ENCODE measurements around the gene TNFRSF25. TPM values are rescaled to one million over a fixed set of nuclear protein-coding genes. Genes with fewer than 3 reads are reported as not detected.

TNFRSF25 gene
- total and polyA plus RNA-seq, 2 of the 8 experiments (the other 6 are each of a cell fraction or from before 2014, with no cell fraction given), result 10.7 to 19.5 TPM

GRCh38 chr1:6465461-6466005 lies 440 bp downstream of the TNFRSF25 start:
- H2AK5ac ChIP-seq (ENCODE audit: low read depth, low read length), result no peak overlapping the region
- H2BK120ac ChIP-seq (replicated peaks; ENCODE audit: low read depth, low read length), result no peak overlapping the region
- CTCF ChIA-PET (ENCODE audit: partially characterized antibody), result interaction anchor here (0.9 to 4.2 kb wide), 8 partner anchors 9 to 42 kb away, joined by 4 to 31 read pairs (median 8); no protein-coding TSS in a partner anchor
- H3K27ac ChIP-seq (ENCODE audit: low read depth, low read length), result no peak overlapping the region
- H3K23me2 ChIP-seq (ENCODE audit: low read depth, low read length), result no peaks in the 10 kb centered on the region; the same call in 1 of the 2 replicates
- H3K23ac ChIP-seq (ENCODE audit: insufficient read length), result no peak overlapping the region
- H4K20me1 ChIP-seq (replicated peaks in 1 of 2; ENCODE audit: control insufficient read depth in 1 of 2, insufficient read depth in 2 of 2, low read length in 2 of 2), result peaks cover 5 to 7% of the 10 kb centered on the region in 2 experiments
- peak overlapping the region; percentile 2 to 56 (median 12); a peak in 6 of 8 replicates for H3K4me3 ChIP-seq (ENCODE audit: extremely low read depth in 1 of 4, insufficient read depth in 2 of 4, low read depth in 3 of 4, low read length in 4 of 4)
- H2BK15ac ChIP-seq (ENCODE audit: low read length), result no peak overlapping the region
- no peaks in the 10 kb centered on the region for H3K79me2 ChIP-seq (ENCODE audit: control insufficient read depth in 1 of 2, insufficient read depth in 2 of 2, low read length in 2 of 2)
- no peak overlapping the region for H2BK12ac ChIP-seq (ENCODE audit: low read depth, low read length)
- peak overlapping the region; percentile 49 to 63 for H3K4me2 ChIP-seq (ENCODE audit: insufficient read depth in 1 of 2, low read depth in 2 of 2, low read length in 2 of 2)
- no peaks in the 10 kb centered on the region for H3K79me1 ChIP-seq (ENCODE audit: low read depth, low read length)
- H2BK5ac ChIP-seq (ENCODE audit: low read depth, low read length), result no peak overlapping the region
- H3K14ac ChIP-seq (ENCODE audit: insufficient read length), result no peak overlapping the region
- FAIRE-seq, result no peak
- no peak overlapping the region; the same call in 1 of the 2 replicates for H3K18ac ChIP-seq (ENCODE audit: extremely low read depth, low read length)
- no peak overlapping the region for H4K91ac ChIP-seq (replicated peaks; ENCODE audit: insufficient read length, low read length)
- 72% methylated on average over 15 of the region's 21 CpGs; no CpG with 5 or more reads in 1 of the 2 experiments for WGBS, 2 experiments (ENCODE audit: extremely low coverage in 1 of 2, insufficient coverage in 1 of 2, insufficient read length in 1 of 2, insufficient replicate concordance in 2 of 2, low coverage in 1 of 2, low lambda C conversion rate in 2 of 2, missing lambda C conversion rate in 1 of 2)
- peak in 1 of 2 experiments; percentile 61 for DNase-seq (ENCODE audit: low read depth in 1 of 2, low spot score in 2 of 2)
- H3K9ac ChIP-seq (replicated peaks in 1 of 4; ENCODE audit: extremely low read depth in 1 of 4, low read depth in 3 of 4, low read length in 3 of 4), result no peak overlapping the region
- peaks cover 0 to 7% (median 4%) of the 10 kb centered on the region in 4 experiments; a peak in 3 of 7 replicates for H3K27me3 ChIP-seq (replicated peaks in 1 of 4; ENCODE audit: control insufficient read depth in 3 of 4, extremely low read depth in 1 of 4, insufficient read depth in 3 of 4, low read length in 3 of 4)
- no peak overlapping the region for H3K4ac ChIP-seq (replicated peaks; ENCODE audit: insufficient read length, low read depth, low read length)
- H3K9me3 ChIP-seq (ENCODE audit: insufficient read depth in 2 of 2, low read depth in 1 of 2, low read length in 1 of 2), result no peaks in the 10 kb centered on the region
- no peak overlapping the region; the same call in 1 of the 2 replicates for H2AFZ ChIP-seq (ENCODE audit: low read length)
- no peak overlapping the region for H2BK20ac ChIP-seq (ENCODE audit: low read length)
- no peak overlapping the region for H3K56ac ChIP-seq (replicated peaks; ENCODE audit: insufficient read length, low read depth, low read length)
- POLR2A ChIA-PET (ENCODE audit: partially characterized antibody), result interaction anchor here (0.6 to 13.7 kb wide), 4 partner anchors 14 to 835 kb away, joined by 3 to 123 read pairs (median 4); no protein-coding TSS in a partner anchor
- H3K4me1 ChIP-seq (replicated peaks in 1 of 4; ENCODE audit: control insufficient read depth in 3 of 4, insufficient read depth in 4 of 4, low read length in 3 of 4), result peaks cover 0 to 12% (median 7%) of the 10 kb centered on the region in 4 experiments; a peak in 4 of 7 replicates
- peaks cover 5 to 21% (median 13%) of the 10 kb centered on the region in 4 experiments; a peak in 5 of 8 replicates for H3K36me3 ChIP-seq (ENCODE audit: control insufficient read depth in 2 of 4, insufficient read depth in 4 of 4, low read length in 3 of 4)
- no peak overlapping the region for H4K5ac ChIP-seq (ENCODE audit: insufficient read length, low read depth, low read length)
- H4K8ac ChIP-seq (ENCODE audit: extremely low read depth, insufficient read depth, low read length), result peak overlapping the region; percentile 28; the same call in 1 of the 2 replicates
- no peak for TF ChIP-seq CBX8 (IDR thresholded peaks at IDR 0.05; ENCODE audit: borderline replicate concordance, low read depth, low read length)
- TF ChIP-seq ZNF274 (IDR thresholded peaks at IDR 0.05; ENCODE audit: borderline replicate concordance, extremely low read depth, low read length), result no peak
- no peak for TF ChIP-seq ASH2L (IDR thresholded peaks at IDR 0.05; ENCODE audit: low read length)
- no peak for TF ChIP-seq JUN (IDR thresholded peaks at IDR 0.05; ENCODE audit: low read depth, low read length)
- no peak for TF ChIP-seq SP1 (IDR thresholded peaks at IDR 0.05; ENCODE audit: low read depth, low read length)
- TF ChIP-seq PHF8 (conservative IDR thresholded peaks at IDR 0.05; ENCODE audit: low read depth, low read length), result no peak
- no peak for TF ChIP-seq HDAC2 (IDR thresholded peaks at IDR 0.05; ENCODE audit: borderline replicate concordance in 1 of 2, low read depth in 2 of 2, low read length in 2 of 2)
- TF ChIP-seq ATF2 (IDR thresholded peaks at IDR 0.05; ENCODE audit: low read length), result no peak
- TF ChIP-seq SP4 (IDR thresholded peaks at IDR 0.05; ENCODE audit: low read length), result no peak
- TF ChIP-seq TAF7 (optimal IDR thresholded peaks at IDR 0.05; ENCODE audit: borderline replicate concordance, low read depth, low read length), result no peak

Data from H1 (cell line).